Measurements from ENCODE around the gene ZNF665.
"Not testable (repeated sequence)": the region's sequence is repeated elsewhere in the genome, so short reads cannot be mapped to it uniquely, and the experiment has no call there.

ZNF665 gene

GRCh38 chr19:53157626-53158025, 35.5 kb downstream of the ZNF665 start:
- no peak for DNase-seq (ENCODE audit: low read depth)

DNA sequence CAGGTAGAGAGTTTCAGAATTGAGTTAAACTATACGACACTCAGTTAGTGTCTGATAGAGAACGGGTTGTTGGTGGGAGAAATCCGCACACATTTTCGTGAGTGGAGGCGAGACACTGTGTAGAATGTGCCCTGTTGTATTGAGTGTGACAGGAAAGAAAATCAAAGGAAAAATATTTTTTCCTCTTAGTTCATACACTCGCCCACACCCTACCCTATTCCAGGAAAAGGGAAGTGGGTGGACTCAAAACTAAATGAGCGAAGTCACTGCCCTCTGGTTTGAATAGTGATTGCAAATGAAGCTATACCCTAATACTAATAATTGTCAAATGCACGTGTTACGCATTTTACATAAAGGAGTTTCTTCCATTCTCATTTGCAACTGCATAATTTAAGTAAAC, 36.3 kb downstream of the ZNF665 start:
- no peak for DNase-seq (ENCODE audit: low read depth)

GRCh38 chr19:53147645-53148044, 45.5 kb downstream of the ZNF665 start:
- DNase-seq (ENCODE audit: low read depth), result no peak

DNA sequence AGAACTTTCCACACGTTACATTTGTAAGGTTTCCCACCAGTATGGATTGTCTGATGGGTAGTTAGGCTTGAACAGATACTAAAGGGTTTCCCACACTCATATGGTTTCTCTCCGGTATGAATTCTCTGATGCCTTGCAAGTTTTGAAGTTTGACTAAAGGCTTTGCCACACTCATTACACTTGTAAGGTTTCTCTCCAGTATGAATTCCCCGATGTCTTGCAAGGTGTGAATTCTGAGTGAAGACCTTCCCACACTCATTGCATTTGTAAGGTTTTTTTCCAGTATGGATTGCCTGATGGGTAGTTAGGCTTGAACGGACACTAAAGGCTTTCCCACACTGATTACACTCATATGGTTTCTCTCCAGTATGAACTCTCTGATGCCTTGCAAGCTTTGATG, 52.8 kb downstream of the ZNF665 start:
- DNase-seq (ENCODE audit: low read depth), result no peak

- no peak for DNase-seq (ENCODE audit: low read depth)
Measured at GRCh38 chr19:53136432-53136831, 56.7 kb downstream of the ZNF665 start.

GRCh38 chr19:53132141-53132991, 60.8 kb downstream of the ZNF665 start, which contains the start of gene ZNF415:
Gene ZNF415, minus strand, starts transcription at chr19:53132910. Its CDS starts 10,234 bp downstream, at chr19:53122676.
- peak; percentile 10 for DNase-seq (ENCODE audit: low read depth)

DNA sequence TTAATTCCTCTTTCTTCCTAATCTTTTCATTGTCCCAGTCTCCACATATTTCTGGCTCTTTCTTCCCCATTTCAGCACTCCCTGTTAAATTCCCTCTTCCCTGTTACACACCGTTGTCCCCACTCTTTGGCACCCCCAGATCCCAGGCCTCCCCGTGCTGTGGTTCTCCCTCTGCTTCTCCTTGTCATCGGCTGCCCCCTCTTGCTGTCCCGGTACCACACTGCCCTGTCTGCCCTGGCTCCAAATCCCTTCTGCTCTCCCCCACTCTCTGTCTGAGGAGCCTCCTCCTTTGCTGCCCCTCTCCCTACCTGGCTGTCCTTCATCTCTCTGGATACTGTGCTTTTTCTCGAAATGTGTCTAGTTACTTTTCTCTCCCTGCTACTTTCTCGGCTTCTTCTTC, 61.4 kb downstream of the ZNF665 start:
- no peak for DNase-seq (ENCODE audit: low read depth)

GRCh38 chr19:53131085-53131590, 62.0 kb downstream of the ZNF665 start:
- no peak for DNase-seq (ENCODE audit: low read depth)

DNA sequence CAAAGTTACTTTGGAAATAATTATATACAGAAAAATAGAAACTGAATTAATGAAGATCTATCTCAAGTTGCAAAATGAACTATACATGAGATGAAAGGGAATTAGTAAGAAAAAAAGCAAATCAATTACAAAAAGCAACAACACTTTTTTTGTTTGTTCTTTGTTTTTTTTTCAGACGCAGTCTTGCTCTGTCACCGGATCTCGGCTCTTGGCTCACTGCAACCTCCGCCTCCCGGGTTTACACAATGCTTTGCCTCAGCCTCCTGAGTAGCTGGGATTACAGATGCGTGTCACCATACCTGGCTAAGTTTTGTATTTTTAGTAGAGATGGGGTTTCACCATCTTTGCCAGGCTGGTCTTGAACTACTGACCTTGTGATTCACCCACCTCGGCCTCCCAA, 62.7 kb downstream of the ZNF665 start:
- DNase-seq (ENCODE audit: low read depth), result no peak

- not testable (repeated sequence) for DNase-seq (ENCODE audit: low read depth)
Measured at GRCh38 chr19:53126733-53127526, 66.2 kb downstream of the ZNF665 start.

GRCh38 chr19:53123400-53123799, 69.8 kb downstream of the ZNF665 start:
- no peak for DNase-seq (ENCODE audit: low read depth)
